ENCODE measurements around the gene BEAN1.

Gene BEAN1

GRCh38 chr16:66419527-66419926, 7.6 kb upstream of the BEAN1 start:
- no peak for DNase-seq (ENCODE audit: low read depth)

- no peak for DNase-seq (ENCODE audit: low read depth)
Measured at GRCh38 chr16:66420396-66420795, 6.7 kb upstream of the BEAN1 start.

- no peak for DNase-seq (ENCODE audit: low read depth)
Measured at GRCh38 chr16:66421891-66422290, 5.2 kb upstream of the BEAN1 start.

- DNase-seq (ENCODE audit: low read depth) = no peak
Measured at GRCh38 chr16:66422366-66422765, 4.7 kb upstream of the BEAN1 start.

GRCh38 chr16:66423177-66423576, 3.9 kb upstream of the BEAN1 start:
- DNase-seq (ENCODE audit: low read depth) = no peak

GRCh38 chr16:66425651-66426050, 1.4 kb upstream of the BEAN1 start:
- DNase-seq (ENCODE audit: low read depth) = no peak

GRCh38 chr16:66426112-66427035, 721 bp upstream of the BEAN1 start:
- no peak for DNase-seq (ENCODE audit: low read depth)

GRCh38 chr16:66427871-66428681, 981 bp downstream of the BEAN1 start:
- DNase-seq (ENCODE audit: low read depth) = no peak

- DNase-seq (ENCODE audit: low read depth) = no peak
Measured at GRCh38 chr16:66428682-66429251, 1.7 kb downstream of the BEAN1 start.

- no peak for DNase-seq (ENCODE audit: low read depth)
Measured at GRCh38 chr16:66429290-66429962, 2.3 kb downstream of the BEAN1 start.

GRCh38 chr16:66430214-66430613, 3.1 kb downstream of the BEAN1 start:
- no peak for DNase-seq (ENCODE audit: low read depth)

- no peak for DNase-seq (ENCODE audit: low read depth)
Measured at GRCh38 chr16:66431760-66432159, 4.7 kb downstream of the BEAN1 start.

GRCh38 chr16:66432429-66432828, 5.3 kb downstream of the BEAN1 start:
- DNase-seq (ENCODE audit: low read depth) = no peak

- no peak for DNase-seq (ENCODE audit: low read depth)
Measured at GRCh38 chr16:66434619-66435430, 7.7 kb downstream of the BEAN1 start.

- no peak for DNase-seq (ENCODE audit: low read depth)
Measured at GRCh38 chr16:66435896-66436295, 8.8 kb downstream of the BEAN1 start.

GRCh38 chr16:66437391-66437945, 10.4 kb downstream of the BEAN1 start:
- DNase-seq (ENCODE audit: low read depth) = no peak

GRCh38 chr16:66438536-66438935, 11.4 kb downstream of the BEAN1 start:
- no peak for DNase-seq (ENCODE audit: low read depth)

- no peak for DNase-seq (ENCODE audit: low read depth)
Measured at GRCh38 chr16:66439051-66439730, 12.1 kb downstream of the BEAN1 start.

GRCh38 chr16:66440271-66440802, 13.2 kb downstream of the BEAN1 start:
- DNase-seq (ENCODE audit: low read depth) = no peak

GRCh38 chr16:66440970-66441369, 13.9 kb downstream of the BEAN1 start:
- DNase-seq (ENCODE audit: low read depth) = no peak

Measured in GM04503 (cell line).